Measurements from ENCODE around the gene FAIM2.
"Not testable (repeated sequence)": the region's sequence is repeated elsewhere in the genome, so short reads cannot be mapped to it uniquely, and the experiment has no call there.

The FAIM2 gene

DNA sequence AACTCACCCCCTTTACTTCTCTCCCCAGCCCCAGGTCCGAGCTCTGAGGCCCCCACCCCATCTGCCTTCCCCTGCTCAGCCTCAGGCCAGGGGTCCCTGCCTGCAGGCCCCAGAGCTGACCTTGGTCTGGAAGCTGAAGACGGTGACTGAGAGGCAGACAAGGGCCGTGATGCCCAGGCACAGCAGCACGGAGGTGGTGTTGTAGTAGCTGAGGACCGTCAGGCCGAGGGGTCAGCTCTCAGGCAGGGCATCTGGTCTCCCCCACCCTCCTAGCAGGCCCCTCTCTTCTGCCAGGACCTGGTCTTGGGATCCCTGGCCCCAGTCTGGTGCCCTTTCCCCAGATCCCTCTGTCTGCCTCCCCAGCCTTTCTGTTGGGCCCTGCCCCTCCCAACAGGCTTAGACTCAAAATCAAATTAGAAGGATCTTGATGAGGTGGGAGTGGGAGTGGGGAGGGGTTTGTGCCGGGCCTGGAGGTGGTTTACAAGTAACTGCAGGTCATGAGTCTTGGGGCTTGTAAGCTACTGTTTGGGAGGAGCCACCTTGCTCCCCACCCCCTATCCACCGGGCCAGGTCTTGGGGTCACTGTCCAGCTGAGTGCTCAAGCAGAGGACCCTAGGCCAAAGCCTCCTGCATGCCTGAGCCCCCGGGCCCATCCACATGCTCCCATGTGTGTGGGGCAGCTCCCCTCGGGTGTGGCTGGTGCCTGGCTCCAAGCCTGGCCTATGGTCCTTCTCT lies 14.2 kb downstream of the FAIM2 start:
- H3K9me3 Mint-ChIP-seq: no peaks in the 10 kb centered on the region
- intact Hi-C loops (cut with micrococcal nuclease): no loop called here
- H3K4me3 Mint-ChIP-seq: no peak overlapping the region
- no peak overlapping the region for H3K27ac Mint-ChIP-seq
- no peaks in the 10 kb centered on the region for H3K36me3 Mint-ChIP-seq (ENCODE audit: low read depth)
- H3K4me1 Mint-ChIP-seq (ENCODE audit: low read depth): no peaks in the 10 kb centered on the region
- H3K27me3 Mint-ChIP-seq: peaks cover 52% of the 10 kb centered on the region

DNA sequence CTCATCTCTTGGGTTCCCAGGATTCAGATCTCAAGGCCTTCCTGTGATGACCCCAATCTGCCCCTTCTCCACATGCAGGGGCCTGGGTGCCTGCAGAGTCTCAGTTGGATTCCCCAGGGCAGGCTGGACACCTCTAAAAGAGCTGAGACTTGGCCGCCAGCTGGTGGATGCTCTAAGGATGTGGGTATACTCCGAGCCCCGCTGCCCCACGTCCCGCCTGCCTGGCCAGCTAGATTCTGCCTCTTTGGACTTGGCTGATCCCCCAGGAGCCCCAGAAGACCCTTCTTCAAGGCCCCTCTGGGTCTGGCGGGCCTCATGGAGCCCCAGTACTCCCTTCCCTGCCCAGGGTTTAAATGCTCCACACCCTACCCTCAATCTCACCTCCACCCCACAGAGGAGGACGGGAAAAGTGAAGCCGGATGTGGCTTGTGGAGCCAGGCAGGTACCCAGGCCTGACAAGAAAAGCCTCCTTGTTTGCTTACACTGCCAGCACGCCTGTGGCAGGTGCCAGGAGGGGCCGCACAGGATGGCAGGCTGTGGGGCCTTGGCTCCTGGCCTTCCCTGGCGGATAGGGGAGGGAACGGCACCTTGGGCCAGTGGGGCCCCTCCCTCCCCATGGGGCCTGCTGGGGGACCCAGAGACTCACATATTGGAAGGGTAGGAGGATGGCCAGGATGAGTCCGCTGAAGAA lies 15.1 kb downstream of the FAIM2 start:
- intact Hi-C loops (cut with micrococcal nuclease): no loop called here
- Mint-ChIP-seq H3K4me1 (ENCODE audit: low read depth) (no peaks in the 10 kb centered on the region), H3K27me3 (peaks cover 58% of the 10 kb centered on the region), H3K36me3 (ENCODE audit: low read depth) (no peaks in the 10 kb centered on the region), H3K27ac (no peak overlapping the region), H3K4me3 (no peak overlapping the region), H3K9me3 (no peaks in the 10 kb centered on the region)

DNA sequence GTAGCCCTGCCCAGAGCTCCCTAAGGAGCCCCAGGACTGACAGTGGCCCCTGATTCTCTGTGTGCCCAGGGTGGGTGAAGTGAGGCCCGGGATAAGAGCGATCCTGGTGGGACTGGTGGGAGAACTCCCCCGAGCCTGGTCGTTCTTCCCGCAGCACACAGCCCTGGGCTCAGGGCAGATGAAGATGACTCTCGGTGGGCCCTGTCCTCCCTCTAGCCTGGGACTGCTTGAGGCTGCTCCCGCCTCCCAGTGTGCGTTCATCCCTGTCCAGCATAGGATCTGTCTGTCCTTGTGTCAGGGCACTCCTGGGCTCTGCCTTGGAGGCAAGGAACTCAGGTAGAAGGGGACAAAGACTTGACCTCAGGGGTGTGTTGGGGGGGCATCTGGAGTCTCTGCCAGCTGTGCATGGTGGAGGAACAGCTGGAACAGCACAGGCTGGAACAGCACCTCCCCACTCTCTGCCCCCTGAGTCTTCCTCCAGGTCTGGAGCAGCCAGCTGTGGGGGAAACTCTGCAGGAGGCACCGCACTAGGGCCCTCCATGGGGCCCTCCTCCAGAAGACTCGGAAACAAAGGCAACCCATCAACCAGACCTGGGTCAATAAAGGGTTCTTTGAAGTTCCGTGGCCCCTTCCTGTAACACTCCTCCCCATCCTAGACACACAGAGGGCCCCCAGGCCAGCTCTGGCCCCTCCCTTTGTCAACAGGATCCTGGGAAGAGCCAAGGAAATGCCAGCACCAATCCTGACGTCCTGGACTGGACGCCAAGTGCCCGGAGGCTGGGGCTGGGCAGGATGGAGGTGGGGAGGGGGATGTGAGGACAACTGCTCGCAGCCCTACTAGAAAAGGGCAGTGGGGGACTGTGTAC lies 15.9 kb downstream of the FAIM2 start:
- peaks cover 60% of the 10 kb centered on the region for H3K27me3 Mint-ChIP-seq
- no peaks in the 10 kb centered on the region for H3K4me1 Mint-ChIP-seq (ENCODE audit: low read depth)
- H3K4me3 Mint-ChIP-seq: no peak overlapping the region
- no peak overlapping the region for H3K27ac Mint-ChIP-seq
- no peaks in the 10 kb centered on the region for H3K9me3 Mint-ChIP-seq
- H3K36me3 Mint-ChIP-seq (ENCODE audit: low read depth): no peaks in the 10 kb centered on the region
- intact Hi-C loops (cut with micrococcal nuclease): no loop called here

GRCh38 chr12:49887091-49887490 lies 16.6 kb downstream of the FAIM2 start:
- Mint-ChIP-seq H3K4me3 (no peak overlapping the region), H3K9me3 (no peaks in the 10 kb centered on the region), H3K36me3 (ENCODE audit: low read depth) (no peaks in the 10 kb centered on the region), H3K4me1 (ENCODE audit: low read depth) (no peaks in the 10 kb centered on the region), H3K27me3 (peaks cover 54% of the 10 kb centered on the region), H3K27ac (no peak overlapping the region)
- intact Hi-C loops (cut with micrococcal nuclease): no loop called here

DNA sequence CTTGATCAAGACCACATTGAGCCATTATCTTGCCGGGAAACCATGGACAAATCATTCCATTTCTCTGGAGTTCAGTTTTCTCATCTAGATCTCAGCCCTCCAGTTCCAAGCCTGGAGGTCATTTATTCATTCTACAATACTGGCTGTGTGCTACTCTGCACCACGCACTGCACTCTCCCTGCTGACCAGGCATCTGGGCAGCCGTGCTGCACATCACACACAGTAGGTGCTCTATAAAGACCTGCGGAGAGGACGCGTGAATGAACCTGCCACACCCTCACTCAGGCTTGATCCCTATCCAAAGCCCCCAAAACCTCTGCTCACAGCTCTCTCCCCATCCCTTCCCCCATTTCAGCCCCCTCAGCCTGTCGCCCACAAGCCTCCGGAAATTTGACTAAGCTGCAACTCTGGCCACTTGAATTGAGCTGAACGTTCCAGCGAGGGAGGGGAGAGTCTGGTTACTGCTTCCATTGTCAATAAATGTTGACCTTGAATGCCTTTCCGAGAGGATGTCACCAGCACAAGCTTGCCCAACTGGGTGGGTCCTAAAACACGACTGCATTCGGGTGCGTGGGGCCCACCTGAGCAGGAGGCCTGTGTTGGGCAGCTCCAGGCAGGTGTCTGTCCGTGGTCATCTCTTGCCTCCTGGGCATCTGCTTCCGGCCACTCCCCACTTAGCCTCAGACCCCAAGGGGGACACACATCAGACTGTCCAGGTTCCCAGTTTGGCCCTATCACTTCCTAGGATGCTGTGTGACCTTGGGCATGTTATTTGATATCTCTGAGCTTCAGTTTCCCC lies 17.8 kb downstream of the FAIM2 start:
- no peak overlapping the region for H3K4me3 Mint-ChIP-seq
- no peaks in the 10 kb centered on the region for H3K9me3 Mint-ChIP-seq
- H3K36me3 Mint-ChIP-seq (ENCODE audit: low read depth): no peaks in the 10 kb centered on the region
- H3K4me1 Mint-ChIP-seq (ENCODE audit: low read depth): no peaks in the 10 kb centered on the region
- intact Hi-C loops (cut with micrococcal nuclease): no loop called here
- peaks cover 47% of the 10 kb centered on the region for H3K27me3 Mint-ChIP-seq
- no peak overlapping the region for H3K27ac Mint-ChIP-seq

DNA sequence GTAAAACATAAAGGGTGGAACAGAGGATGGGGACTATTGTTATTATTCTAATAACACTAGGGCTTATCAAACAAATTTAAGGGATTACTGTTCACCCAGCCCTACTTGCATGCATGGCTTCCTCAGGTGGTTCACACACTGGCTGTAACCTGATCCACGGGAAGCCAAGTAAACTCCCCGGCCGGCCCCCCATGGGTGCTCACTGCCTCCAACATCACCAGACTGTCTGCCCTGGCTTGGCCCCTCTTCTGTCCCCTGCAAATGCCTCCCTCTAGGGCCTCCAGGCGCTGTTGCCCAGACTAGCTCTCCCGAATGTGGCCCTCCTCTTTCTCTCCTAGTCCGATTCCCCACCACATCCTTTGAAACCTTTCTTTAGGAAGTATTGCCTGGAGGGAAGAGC lies 18.6 kb downstream of the FAIM2 start:
- H3K9me3 Mint-ChIP-seq: no peaks in the 10 kb centered on the region
- no peaks in the 10 kb centered on the region for H3K36me3 Mint-ChIP-seq (ENCODE audit: low read depth)
- H3K27ac Mint-ChIP-seq: no peak overlapping the region
- no peaks in the 10 kb centered on the region for H3K4me1 Mint-ChIP-seq (ENCODE audit: low read depth)
- H3K27me3 Mint-ChIP-seq: peaks cover 43% of the 10 kb centered on the region
- H3K4me3 Mint-ChIP-seq: no peak overlapping the region
- intact Hi-C loops (cut with micrococcal nuclease): no loop called here

DNA sequence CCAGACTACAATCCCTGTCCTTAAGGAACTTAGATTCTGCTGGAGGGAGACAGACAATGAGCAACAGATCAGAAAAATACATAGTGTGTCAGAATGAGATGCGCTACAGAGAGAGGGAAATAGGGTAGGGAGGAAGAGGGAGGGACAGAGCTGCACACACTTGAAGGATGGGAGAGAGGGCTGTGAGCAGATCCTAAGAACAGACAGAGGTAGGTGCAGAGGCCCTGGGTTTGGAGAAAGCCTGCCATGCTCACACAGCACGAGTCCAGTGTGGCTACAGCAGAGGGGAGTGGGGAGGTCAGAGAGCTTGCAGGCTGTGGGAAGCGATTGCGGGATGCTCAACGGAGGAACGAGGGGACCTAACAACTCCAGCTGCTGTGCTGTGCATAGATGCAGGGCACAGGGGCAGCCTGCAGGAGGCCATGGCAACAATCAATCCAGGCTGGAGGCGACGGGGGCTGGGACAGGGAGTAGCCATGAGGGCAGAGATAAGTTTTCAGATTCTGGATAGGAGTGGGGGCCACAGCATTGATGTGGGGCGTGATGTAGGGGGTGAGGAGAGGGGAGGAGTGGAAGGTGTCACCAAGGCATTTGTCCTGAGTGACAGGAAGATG lies 20.7 kb downstream of the FAIM2 start:
- H3K9me3 Mint-ChIP-seq: peaks cover 20% of the 10 kb centered on the region
- no peaks in the 10 kb centered on the region for H3K36me3 Mint-ChIP-seq (ENCODE audit: low read depth)
- peaks cover 41% of the 10 kb centered on the region for H3K27me3 Mint-ChIP-seq
- no peak overlapping the region for H3K27ac Mint-ChIP-seq
- intact Hi-C loops (cut with micrococcal nuclease): no loop called here
- no peak overlapping the region for H3K4me3 Mint-ChIP-seq
- H3K4me1 Mint-ChIP-seq (ENCODE audit: low read depth): no peaks in the 10 kb centered on the region

DNA sequence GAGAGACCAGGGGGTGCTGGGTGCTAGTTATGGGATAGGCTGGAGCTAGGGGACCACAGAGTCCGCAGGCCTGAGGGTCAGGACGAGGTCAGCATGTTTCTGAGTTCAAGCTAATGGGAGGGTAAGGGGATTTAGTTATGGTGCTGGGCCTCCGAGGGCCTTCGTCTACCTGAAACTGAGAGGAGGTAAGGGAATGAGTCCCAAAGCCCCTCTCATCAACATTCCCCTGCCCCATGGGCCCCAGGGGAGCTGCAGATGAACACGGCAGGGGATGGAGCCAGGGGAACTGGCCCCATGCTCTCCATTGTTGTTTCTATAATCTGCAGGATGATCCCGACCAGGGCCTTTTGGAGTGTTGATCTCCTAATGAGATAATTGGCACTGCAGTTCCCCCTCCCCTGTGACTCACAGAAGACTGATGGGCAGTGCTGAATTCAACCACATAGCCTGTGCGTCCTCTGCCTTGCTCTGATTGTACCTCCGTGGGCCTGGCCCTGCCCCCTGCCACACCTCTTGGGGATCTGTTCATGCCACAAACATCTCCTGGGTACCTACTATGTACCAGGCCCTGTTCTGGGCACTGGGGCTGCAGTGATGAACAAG lies 21.4 kb downstream of the FAIM2 start:
- Mint-ChIP-seq H3K4me1 (ENCODE audit: low read depth) (no peaks in the 10 kb centered on the region), H3K36me3 (ENCODE audit: low read depth) (no peaks in the 10 kb centered on the region), H3K4me3 (no peak overlapping the region), H3K27ac (no peak overlapping the region), H3K9me3 (peaks cover 25% of the 10 kb centered on the region), H3K27me3 (peaks cover 40% of the 10 kb centered on the region)
- intact Hi-C loops (cut with micrococcal nuclease): no loop called here

DNA sequence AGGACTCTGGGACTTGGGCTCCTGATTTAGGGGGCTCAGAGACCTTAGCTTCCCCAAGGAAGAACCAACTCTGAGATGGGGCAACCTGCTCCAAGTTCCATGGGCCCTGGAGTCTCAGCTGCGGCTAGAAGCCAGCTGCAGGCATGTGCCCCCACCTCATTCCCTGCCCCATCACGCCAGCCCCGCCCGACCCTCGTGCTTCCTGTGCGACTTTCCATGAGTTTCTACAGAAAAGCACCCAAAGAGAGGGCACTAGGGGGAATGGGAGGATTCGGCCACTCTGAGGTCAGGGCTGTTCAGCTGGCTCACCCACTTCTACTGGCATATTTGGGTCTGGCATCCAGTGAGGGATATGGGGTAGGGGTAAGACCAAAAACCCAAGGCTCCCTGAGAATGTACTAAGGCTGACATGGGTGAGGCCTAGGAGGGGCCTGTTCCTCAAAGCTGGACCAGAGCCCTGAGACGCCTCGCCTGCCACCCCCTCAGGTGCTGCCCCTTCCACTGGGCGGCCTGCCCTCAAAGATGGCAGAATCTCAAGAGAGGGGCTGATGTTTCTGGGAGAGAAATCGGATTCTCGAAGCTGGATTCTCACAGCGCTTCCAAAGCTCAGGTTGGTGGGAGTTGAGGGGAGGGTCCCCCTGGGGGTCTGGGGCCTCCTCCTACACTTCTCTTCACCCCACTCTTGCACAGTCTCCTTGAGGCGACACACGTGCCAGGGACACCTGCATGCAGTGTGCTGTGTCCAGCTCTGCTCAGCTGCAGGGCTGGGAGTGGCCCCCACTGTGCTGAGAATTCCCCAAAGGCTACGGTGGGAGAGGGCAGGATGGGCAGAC lies 22.1 kb downstream of the FAIM2 start:
- no peak overlapping the region for H3K27ac Mint-ChIP-seq
- no peak overlapping the region for H3K4me3 Mint-ChIP-seq
- peaks cover 25% of the 10 kb centered on the region for H3K9me3 Mint-ChIP-seq
- peaks cover 34% of the 10 kb centered on the region for H3K27me3 Mint-ChIP-seq
- no peaks in the 10 kb centered on the region for H3K36me3 Mint-ChIP-seq (ENCODE audit: low read depth)
- intact Hi-C loops (cut with micrococcal nuclease): no loop called here
- no peaks in the 10 kb centered on the region for H3K4me1 Mint-ChIP-seq (ENCODE audit: low read depth)

DNA sequence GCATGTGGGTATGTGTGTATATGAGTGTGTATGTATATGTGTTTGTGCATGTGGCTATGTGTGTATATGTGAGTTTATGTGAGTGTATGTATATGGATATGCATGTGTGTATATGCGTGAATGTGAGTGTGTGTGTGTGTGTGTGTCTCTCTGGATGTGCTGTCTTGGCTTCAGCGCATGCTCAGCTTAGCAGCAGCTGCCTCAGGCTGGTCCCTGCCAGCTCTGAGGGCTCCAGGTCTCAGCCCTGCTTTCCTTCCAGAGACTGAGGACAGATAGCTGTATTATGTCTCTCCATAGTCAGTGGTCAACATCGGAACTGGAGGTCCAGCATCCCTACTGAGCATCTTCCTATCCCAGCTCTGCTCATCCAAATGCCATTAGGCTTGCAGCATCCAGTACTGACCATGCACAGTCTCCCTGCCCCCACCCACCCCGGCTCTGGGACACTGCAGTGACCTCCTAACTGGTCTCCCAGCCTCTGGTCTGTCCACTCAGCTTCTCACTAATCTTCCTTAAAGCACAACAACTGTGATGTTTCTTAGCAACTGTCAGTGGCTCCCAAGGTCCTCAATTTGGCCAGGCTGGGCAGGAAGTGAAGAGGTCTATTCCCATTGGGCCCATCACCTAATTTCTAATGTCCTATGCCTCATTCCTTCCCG lies 22.8 kb downstream of the FAIM2 start:
- Mint-ChIP-seq H3K36me3 (ENCODE audit: low read depth) (no peaks in the 10 kb centered on the region), H3K9me3 (peaks cover 25% of the 10 kb centered on the region), H3K4me3 (no peak overlapping the region), H3K4me1 (ENCODE audit: low read depth) (no peaks in the 10 kb centered on the region), H3K27ac (no peak overlapping the region), H3K27me3 (peaks cover 31% of the 10 kb centered on the region)
- intact Hi-C loops (cut with micrococcal nuclease): no loop called here

GRCh38 chr12:49879065-49879464 lies 24.6 kb downstream of the FAIM2 start:
- H3K27ac Mint-ChIP-seq; H3K4me3 Mint-ChIP-seq; H3K4me1 Mint-ChIP-seq (ENCODE audit: low read depth); H3K36me3 Mint-ChIP-seq (ENCODE audit: low read depth); intact Hi-C loops (cut with micrococcal nuclease): not testable (repeated sequence)
- Mint-ChIP-seq H3K9me3 (peaks cover 25% of the 10 kb centered on the region), H3K27me3 (peaks cover 19% of the 10 kb centered on the region)

DNA sequence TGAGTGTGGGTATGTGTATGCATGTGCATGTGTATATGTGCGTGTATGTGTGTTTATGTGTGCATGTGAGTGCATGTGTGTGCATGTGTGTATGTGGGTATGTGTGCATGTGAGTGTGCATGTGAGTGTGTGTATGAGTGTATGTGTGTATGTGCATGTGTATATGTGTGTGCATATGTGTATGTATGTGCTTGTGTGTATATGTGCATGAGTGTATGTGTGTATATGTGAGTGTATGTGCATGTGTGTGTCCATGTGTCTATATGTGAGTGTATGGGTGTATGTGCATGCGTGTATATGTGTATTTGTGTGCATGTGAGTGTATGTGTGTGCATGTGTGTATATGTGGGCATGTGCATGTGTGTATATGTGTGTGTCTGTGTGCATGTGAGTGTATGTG lies 25.7 kb downstream of the FAIM2 start:
- no peaks in the 10 kb centered on the region for H3K36me3 Mint-ChIP-seq (ENCODE audit: low read depth)
- intact Hi-C loops (cut with micrococcal nuclease): no loop called here
- no peak overlapping the region for H3K4me3 Mint-ChIP-seq
- no peaks in the 10 kb centered on the region for H3K4me1 Mint-ChIP-seq (ENCODE audit: low read depth)
- no peak overlapping the region for H3K27ac Mint-ChIP-seq
- peaks cover 10% of the 10 kb centered on the region for H3K27me3 Mint-ChIP-seq
- peaks cover 25% of the 10 kb centered on the region for H3K9me3 Mint-ChIP-seq
